NB4 (cell line): ENCODE results near the gene FBN1.

ENCODE experiments used
- MYC ChIP-seq: IDR thresholded peaks from 2 replicates; pipeline ENCODE4 v1.6.1; 2011; ENCODE audit warnings: low read depth, low read length
- TF ChIP-seq, protein P1 (sequence below): IDR thresholded peaks from one replicate; pipeline ENCODE4 v1.5.1; 2012; ENCODE audit warnings: low read depth, low read length
- TF ChIP-seq, protein P2 (sequence below): IDR thresholded peaks from 2 replicates; pipeline ENCODE4 v1.6.1; 2011; ENCODE audit warnings: low read depth, low read length

DNA sequence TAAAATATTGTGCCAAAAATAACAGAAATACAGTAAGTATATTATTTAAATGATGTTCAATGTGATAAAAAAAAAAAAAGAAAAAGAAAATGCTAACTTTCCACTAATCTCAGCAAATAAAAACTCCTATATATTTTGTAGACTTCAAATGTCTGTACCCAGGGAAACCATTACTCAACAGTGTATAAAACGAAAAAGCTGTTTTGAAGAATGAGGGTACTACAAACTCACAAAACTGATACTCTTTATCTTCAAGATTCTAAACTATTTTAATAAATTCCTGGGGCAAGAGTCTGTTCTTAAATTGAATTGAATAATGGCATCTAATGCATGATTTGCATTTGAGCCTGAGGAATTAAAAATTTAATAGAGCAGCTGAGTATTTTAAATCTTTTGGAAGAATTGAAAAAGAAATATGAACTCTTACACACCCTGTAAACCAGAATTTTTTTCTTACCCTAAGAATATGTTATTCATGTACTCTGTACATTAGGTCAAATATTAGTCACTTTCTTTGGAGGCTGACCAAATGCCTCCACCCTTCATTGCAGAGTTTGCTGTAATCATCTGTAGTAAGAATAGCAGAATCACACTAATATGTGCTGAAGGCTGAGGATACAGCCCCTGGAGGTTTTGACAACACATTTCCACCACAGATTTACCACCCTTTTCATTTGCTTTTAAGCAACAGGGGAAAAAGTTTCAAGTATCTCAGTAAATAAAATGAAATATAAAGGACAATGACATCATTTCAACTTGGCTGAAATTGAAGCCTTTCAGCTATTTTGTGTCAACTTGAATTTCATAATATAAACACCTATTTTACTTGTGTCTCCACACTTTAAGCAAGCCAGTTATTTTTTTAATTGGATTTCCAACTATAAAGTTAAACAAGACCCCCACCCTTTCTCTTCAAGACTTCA is 79.7 kb downstream of the FBN1 start:
- TF ChIP-seq, protein P1, sequence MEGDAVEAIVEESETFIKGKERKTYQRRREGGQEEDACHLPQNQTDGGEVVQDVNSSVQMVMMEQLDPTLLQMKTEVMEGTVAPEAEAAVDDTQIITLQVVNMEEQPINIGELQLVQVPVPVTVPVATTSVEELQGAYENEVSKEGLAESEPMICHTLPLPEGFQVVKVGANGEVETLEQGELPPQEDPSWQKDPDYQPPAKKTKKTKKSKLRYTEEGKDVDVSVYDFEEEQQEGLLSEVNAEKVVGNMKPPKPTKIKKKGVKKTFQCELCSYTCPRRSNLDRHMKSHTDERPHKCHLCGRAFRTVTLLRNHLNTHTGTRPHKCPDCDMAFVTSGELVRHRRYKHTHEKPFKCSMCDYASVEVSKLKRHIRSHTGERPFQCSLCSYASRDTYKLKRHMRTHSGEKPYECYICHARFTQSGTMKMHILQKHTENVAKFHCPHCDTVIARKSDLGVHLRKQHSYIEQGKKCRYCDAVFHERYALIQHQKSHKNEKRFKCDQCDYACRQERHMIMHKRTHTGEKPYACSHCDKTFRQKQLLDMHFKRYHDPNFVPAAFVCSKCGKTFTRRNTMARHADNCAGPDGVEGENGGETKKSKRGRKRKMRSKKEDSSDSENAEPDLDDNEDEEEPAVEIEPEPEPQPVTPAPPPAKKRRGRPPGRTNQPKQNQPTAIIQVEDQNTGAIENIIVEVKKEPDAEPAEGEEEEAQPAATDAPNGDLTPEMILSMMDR, result no peak
- TF ChIP-seq MYC, result no peak
- TF ChIP-seq, protein P2, sequence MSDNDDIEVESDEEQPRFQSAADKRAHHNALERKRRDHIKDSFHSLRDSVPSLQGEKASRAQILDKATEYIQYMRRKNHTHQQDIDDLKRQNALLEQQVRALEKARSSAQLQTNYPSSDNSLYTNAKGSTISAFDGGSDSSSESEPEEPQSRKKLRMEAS, result no peak
